ENCODE results near the gene TLE5. TPM values are rescaled to one million over a fixed set of nuclear protein-coding genes. Genes with fewer than 3 reads are reported as not detected.

Gene TLE5
- polyA plus RNA-seq, 1 donor (not counting 4 experiments of a cell fraction or from before 2014, with no cell fraction given): 249 TPM

DNA sequence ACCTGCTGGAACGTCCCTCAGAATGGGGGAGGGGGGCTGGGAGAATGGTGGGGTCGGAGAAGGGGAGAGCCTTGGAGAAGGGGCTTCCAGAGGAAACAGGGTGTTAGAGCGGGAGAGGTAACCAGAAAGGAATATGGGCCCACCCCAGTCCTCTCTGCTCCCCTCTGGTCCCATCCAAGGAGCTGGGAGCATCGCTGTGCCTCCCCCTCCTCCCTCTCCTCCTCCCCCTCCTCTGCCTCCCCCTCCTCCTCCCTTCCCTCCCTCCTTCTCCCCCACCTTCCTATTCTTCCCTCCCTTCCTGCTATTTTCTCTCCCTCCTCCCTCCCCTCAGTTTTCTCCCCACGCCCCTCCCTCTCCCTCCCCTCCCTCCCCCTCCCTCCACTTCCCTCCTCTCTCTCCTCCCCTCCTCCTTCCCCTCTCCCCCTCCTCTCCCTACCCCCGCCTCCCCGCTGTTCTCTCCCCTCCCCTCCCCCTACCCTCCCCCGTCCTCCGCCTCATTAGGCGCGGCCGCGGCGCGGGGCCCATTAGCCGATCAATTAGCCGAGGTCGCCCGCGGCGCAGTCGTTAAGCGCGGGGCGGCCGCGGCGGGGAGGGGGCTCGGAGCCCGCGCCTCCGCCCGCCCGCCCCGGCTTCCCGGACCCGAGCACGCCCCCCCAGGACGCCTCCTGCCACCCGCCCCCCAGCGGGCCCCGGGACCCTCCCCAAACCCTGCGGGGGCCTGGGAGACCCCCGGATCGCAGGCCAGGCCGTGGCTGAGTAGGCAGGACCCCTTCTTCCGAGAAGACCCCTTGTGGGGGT lies 15.4 kb downstream of the TLE5 start:
- FAIRE-seq: no peak
- peak overlapping the region in 2 of 3 experiments; percentile 2 to 18 for H3K4me3 ChIP-seq (ENCODE audit: control insufficient read depth in 2 of 3, extremely low read depth in 1 of 3, insufficient read depth in 2 of 3, low read depth in 1 of 3, low read length in 3 of 3)
- no peaks in the 10 kb centered on the region for H3K9me3 ChIP-seq (ENCODE audit: control insufficient read depth, low read depth, low read length)
- no peak for DNase-seq (ENCODE audit: low read depth, low spot score)
- H3K27me3 ChIP-seq (ENCODE audit: control insufficient read depth, extremely low read depth, insufficient read depth, low read length): no peaks in the 10 kb centered on the region
- H3K36me3 ChIP-seq (ENCODE audit: control insufficient read depth in 2 of 2, extremely low read depth in 1 of 2, insufficient read depth in 2 of 2, low read length in 2 of 2): no peaks in the 10 kb centered on the region
- no peak overlapping the region for H2AFZ ChIP-seq (ENCODE audit: control insufficient read depth, low read length)
- peaks cover 3% of the 10 kb centered on the region for H3K4me1 ChIP-seq (ENCODE audit: control insufficient read depth, extremely low read depth, insufficient read depth, low read length)
- H3K4me2 ChIP-seq (ENCODE audit: control insufficient read depth, extremely low read depth, insufficient read depth, low read depth, low read length): peak overlapping the region; percentile 63
- H3K9ac ChIP-seq (ENCODE audit: control insufficient read depth, extremely low read depth, insufficient read depth, low read length): no peak overlapping the region
- dilution Hi-C loops (cut with MboI; ENCODE audit: extremely low pct_ligation_motif_present, low sequenced_read_pairs): no loop called here
- no peaks in the 10 kb centered on the region for H4K20me1 ChIP-seq (ENCODE audit: control insufficient read depth, extremely low read depth, insufficient read depth, low read length)
- TF ChIP-seq, protein P1, sequence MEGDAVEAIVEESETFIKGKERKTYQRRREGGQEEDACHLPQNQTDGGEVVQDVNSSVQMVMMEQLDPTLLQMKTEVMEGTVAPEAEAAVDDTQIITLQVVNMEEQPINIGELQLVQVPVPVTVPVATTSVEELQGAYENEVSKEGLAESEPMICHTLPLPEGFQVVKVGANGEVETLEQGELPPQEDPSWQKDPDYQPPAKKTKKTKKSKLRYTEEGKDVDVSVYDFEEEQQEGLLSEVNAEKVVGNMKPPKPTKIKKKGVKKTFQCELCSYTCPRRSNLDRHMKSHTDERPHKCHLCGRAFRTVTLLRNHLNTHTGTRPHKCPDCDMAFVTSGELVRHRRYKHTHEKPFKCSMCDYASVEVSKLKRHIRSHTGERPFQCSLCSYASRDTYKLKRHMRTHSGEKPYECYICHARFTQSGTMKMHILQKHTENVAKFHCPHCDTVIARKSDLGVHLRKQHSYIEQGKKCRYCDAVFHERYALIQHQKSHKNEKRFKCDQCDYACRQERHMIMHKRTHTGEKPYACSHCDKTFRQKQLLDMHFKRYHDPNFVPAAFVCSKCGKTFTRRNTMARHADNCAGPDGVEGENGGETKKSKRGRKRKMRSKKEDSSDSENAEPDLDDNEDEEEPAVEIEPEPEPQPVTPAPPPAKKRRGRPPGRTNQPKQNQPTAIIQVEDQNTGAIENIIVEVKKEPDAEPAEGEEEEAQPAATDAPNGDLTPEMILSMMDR (optimal IDR thresholded peaks at IDR 0.05 in 1 of 3, IDR thresholded peaks at IDR 0.05 in 1 of 3, conservative IDR thresholded peaks at IDR 0.05 in 1 of 3; ENCODE audit: extremely low read depth in 1 of 3, insufficient read depth in 2 of 3, low read length in 3 of 3): no peak
- TF ChIP-seq EZH2 (IDR thresholded peaks at IDR 0.05; ENCODE audit: low read length): no peak
- no peaks in the 10 kb centered on the region for H3K9me1 ChIP-seq (ENCODE audit: control insufficient read depth, extremely low read depth, insufficient read depth, low read length)
- no peaks in the 10 kb centered on the region for H3K79me2 ChIP-seq (ENCODE audit: control insufficient read depth, insufficient read depth, low read length)
- H3K27ac ChIP-seq (ENCODE audit: control insufficient read depth, insufficient read depth, low read length): no peak overlapping the region

DNA sequence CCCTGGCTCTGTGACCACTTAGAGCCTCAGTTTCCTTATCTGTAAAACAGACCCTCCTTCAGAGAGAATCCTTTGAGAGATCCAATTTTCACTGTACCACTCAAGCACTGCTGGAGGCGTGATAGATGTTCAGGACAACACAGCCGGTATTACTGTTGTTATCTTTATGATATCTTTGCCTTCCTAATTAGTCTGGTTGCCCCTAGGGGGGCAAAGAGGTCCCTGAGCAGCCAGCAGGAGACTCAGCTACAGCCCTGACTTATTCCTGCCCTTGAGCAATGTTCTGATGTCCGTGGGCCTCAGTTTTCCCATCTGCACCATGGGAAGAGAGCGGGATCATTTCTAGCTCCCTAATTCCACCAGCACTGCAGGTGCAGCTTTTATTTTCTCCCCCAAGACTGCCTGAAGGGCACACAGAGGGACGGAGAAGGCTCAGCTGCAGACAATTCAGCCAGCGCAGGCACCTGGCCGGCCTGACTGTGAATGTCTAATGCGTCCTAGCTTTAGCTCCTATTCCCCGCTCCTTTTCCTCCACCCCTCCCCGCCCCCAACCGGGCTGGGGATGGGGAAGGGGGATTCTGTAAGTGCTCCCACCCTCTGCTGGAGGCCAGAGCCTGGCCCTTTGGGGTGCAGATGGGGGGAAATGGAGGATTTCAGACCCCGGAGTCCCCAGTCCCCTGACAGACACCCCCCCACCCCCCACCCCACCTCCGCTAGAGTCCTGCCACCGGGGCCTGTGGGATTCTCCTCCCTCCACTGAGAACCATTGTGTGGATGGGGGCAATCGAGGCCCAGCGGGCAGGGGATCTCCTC lies 16.2 kb downstream of the TLE5 start:
- H3K9me1 ChIP-seq (ENCODE audit: control insufficient read depth, extremely low read depth, insufficient read depth, low read length): no peaks in the 10 kb centered on the region
- H3K4me3 ChIP-seq (ENCODE audit: control insufficient read depth in 2 of 3, extremely low read depth in 1 of 3, insufficient read depth in 2 of 3, low read depth in 1 of 3, low read length in 3 of 3): no peak overlapping the region
- H3K79me2 ChIP-seq (ENCODE audit: control insufficient read depth, insufficient read depth, low read length): no peaks in the 10 kb centered on the region
- no peak overlapping the region for H2AFZ ChIP-seq (ENCODE audit: control insufficient read depth, low read length)
- peaks cover 3% of the 10 kb centered on the region for H3K4me1 ChIP-seq (ENCODE audit: control insufficient read depth, extremely low read depth, insufficient read depth, low read length)
- no peak overlapping the region for H3K27ac ChIP-seq (ENCODE audit: control insufficient read depth, insufficient read depth, low read length)
- no peaks in the 10 kb centered on the region for H3K27me3 ChIP-seq (ENCODE audit: control insufficient read depth, extremely low read depth, insufficient read depth, low read length)
- no peaks in the 10 kb centered on the region for H3K9me3 ChIP-seq (ENCODE audit: control insufficient read depth, low read depth, low read length)
- no peak overlapping the region for H3K9ac ChIP-seq (ENCODE audit: control insufficient read depth, extremely low read depth, insufficient read depth, low read length)
- DNase-seq (ENCODE audit: low read depth, low spot score): no peak
- H3K36me3 ChIP-seq (ENCODE audit: control insufficient read depth in 2 of 2, extremely low read depth in 1 of 2, insufficient read depth in 2 of 2, low read length in 2 of 2): no peaks in the 10 kb centered on the region
- no peaks in the 10 kb centered on the region for H4K20me1 ChIP-seq (ENCODE audit: control insufficient read depth, extremely low read depth, insufficient read depth, low read length)
- TF ChIP-seq, protein P1 (optimal IDR thresholded peaks at IDR 0.05 in 1 of 3, IDR thresholded peaks at IDR 0.05 in 1 of 3, conservative IDR thresholded peaks at IDR 0.05 in 1 of 3; ENCODE audit: extremely low read depth in 1 of 3, insufficient read depth in 2 of 3, low read length in 3 of 3): no peak
- no peak for TF ChIP-seq EZH2 (IDR thresholded peaks at IDR 0.05; ENCODE audit: low read length)
- no peak for FAIRE-seq
- H3K4me2 ChIP-seq (ENCODE audit: control insufficient read depth, extremely low read depth, insufficient read depth, low read depth, low read length): no peak overlapping the region
- dilution Hi-C loops (cut with MboI; ENCODE audit: extremely low pct_ligation_motif_present, low sequenced_read_pairs): no loop called here

All from keratinocyte (primary cell).